ENCODE data around the gene PAK1. TPM values are rescaled to one million over a fixed set of nuclear protein-coding genes. Genes with fewer than 3 reads are reported as not detected.

PAK1 gene
- total and polyA plus RNA-seq, 2 experiments from 2014 or later = 18.4 to 33.1 TPM

- no peak for DNase-seq (ENCODE audit: low read depth in 1 of 2, low spot score in 1 of 2)
- Histone ChIP-seq H3K4me1 (ENCODE audit: low read depth) (no peaks in the 10 kb centered on the region), H3K27me3 (no peaks in the 10 kb centered on the region), H3K27ac (no peak overlapping the region), H3K9me3 (ENCODE audit: low read depth) (no peaks in the 10 kb centered on the region), H3K4me3 (no peak overlapping the region), H3K36me3 (no peaks in the 10 kb centered on the region)
- TF ChIP-seq CTCF (IDR thresholded peaks at IDR 0.05; ENCODE audit: low read depth, low read length) = no peak
Observed at GRCh38 chr11:77438487-77438886, 35.4 kb downstream of the PAK1 start.

- Histone ChIP-seq H3K27ac (no peak overlapping the region), H3K27me3 (no peaks in the 10 kb centered on the region), H3K4me3 (no peak overlapping the region), H3K9me3 (ENCODE audit: low read depth) (no peaks in the 10 kb centered on the region), H3K36me3 (no peaks in the 10 kb centered on the region), H3K4me1 (ENCODE audit: low read depth) (no peaks in the 10 kb centered on the region)
- no peak for TF ChIP-seq CTCF (IDR thresholded peaks at IDR 0.05; ENCODE audit: low read depth, low read length)
- no peak for DNase-seq (ENCODE audit: low read depth in 1 of 2, low spot score in 1 of 2)
Observed at GRCh38 chr11:77436969-77437368, 36.9 kb downstream of the PAK1 start.

GRCh38 chr11:77436506-77436905, 37.4 kb downstream of the PAK1 start:
- no peak for DNase-seq (ENCODE audit: low read depth in 1 of 2, low spot score in 1 of 2)
- TF ChIP-seq CTCF (IDR thresholded peaks at IDR 0.05; ENCODE audit: low read depth, low read length) = no peak
- Histone ChIP-seq H3K4me3 (no peak overlapping the region), H3K4me1 (ENCODE audit: low read depth) (no peaks in the 10 kb centered on the region), H3K27me3 (no peaks in the 10 kb centered on the region), H3K27ac (no peak overlapping the region), H3K9me3 (ENCODE audit: low read depth) (no peaks in the 10 kb centered on the region), H3K36me3 (no peaks in the 10 kb centered on the region)

GRCh38 chr11:77435972-77436371, 37.9 kb downstream of the PAK1 start:
- no peak for DNase-seq (ENCODE audit: low read depth in 1 of 2, low spot score in 1 of 2)
- no peak for TF ChIP-seq CTCF (IDR thresholded peaks at IDR 0.05; ENCODE audit: low read depth, low read length)
- no peaks in the 10 kb centered on the region for H3K27me3 ChIP-seq
- H3K9me3 ChIP-seq (ENCODE audit: low read depth) = no peaks in the 10 kb centered on the region
- H3K4me1 ChIP-seq (ENCODE audit: low read depth) = no peaks in the 10 kb centered on the region
- H3K4me3 ChIP-seq = no peak overlapping the region
- H3K36me3 ChIP-seq = no peaks in the 10 kb centered on the region
- H3K27ac ChIP-seq = no peak overlapping the region

GRCh38 chr11:77431813-77432212, 42.1 kb downstream of the PAK1 start:
- DNase-seq (ENCODE audit: low read depth in 1 of 2, low spot score in 1 of 2) = no peak
- H3K9me3 ChIP-seq (ENCODE audit: low read depth) = no peaks in the 10 kb centered on the region
- H3K4me1 ChIP-seq (ENCODE audit: low read depth) = no peaks in the 10 kb centered on the region
- no peak for TF ChIP-seq CTCF (IDR thresholded peaks at IDR 0.05; ENCODE audit: low read depth, low read length)
- no peak overlapping the region for H3K4me3 ChIP-seq
- H3K27me3 ChIP-seq = no peaks in the 10 kb centered on the region
- H3K27ac ChIP-seq = no peak overlapping the region
- H3K36me3 ChIP-seq = no peaks in the 10 kb centered on the region

GRCh38 chr11:77428598-77428997, 45.3 kb downstream of the PAK1 start:
- no peaks in the 10 kb centered on the region for H3K36me3 ChIP-seq
- no peak overlapping the region for H3K4me3 ChIP-seq
- no peaks in the 10 kb centered on the region for H3K27me3 ChIP-seq
- H3K9me3 ChIP-seq (ENCODE audit: low read depth) = no peaks in the 10 kb centered on the region
- DNase-seq (ENCODE audit: low read depth in 1 of 2, low spot score in 1 of 2) = no peak
- no peaks in the 10 kb centered on the region for H3K4me1 ChIP-seq (ENCODE audit: low read depth)
- TF ChIP-seq CTCF (IDR thresholded peaks at IDR 0.05; ENCODE audit: low read depth, low read length) = no peak
- no peak overlapping the region for H3K27ac ChIP-seq

Data from cardiac muscle cell (in vitro differentiated cells and primary cell).